Endothelial cell of umbilical vein (primary cell): Measurements from ENCODE around the gene CACNA2D1. TPM values are rescaled to one million over a fixed set of nuclear protein-coding genes. Genes with fewer than 3 reads are reported as not detected.

ENCODE experiments used
- BruUV-seq: library from RNA; stranded (reverse); fragments of 400-500 nt; replicated peaks from 2 replicates; lab custom pipeline; 2021; lab: Mats Ljungman, UMichigan
- CTCF ChIA-PET: fragments of 300-600, 350-600 bp; sonication (Branson Sonifier 250); formaldehyde crosslinking; loops from one replicate; lab custom pipeline; 2021; ENCODE audit warnings: antibody characterized with exemption, inconsistent platforms; lab: Charles Lee
- POLR2A ChIA-PET: fragments of 300-600, 350-600 bp; sonication (Branson Sonifier 250); formaldehyde crosslinking; loops from one replicate; lab custom pipeline; 2021; ENCODE audit warnings: antibody characterized with exemption, inconsistent platforms; lab: Charles Lee
- DNase-seq: peaks from one replicate; pipeline ENCODE4 v3.0.0-alpha.2; 2011; ENCODE audit warnings: low read depth, low spot score
- FAIRE-seq: peaks from 2 replicates; lab custom pipeline; 2011; peaks lifted over from hg19 to GRCh38; lab: Jason Lieb, UNC
- H2AFZ ChIP-seq: 2 replicates; pipeline ENCODE4 v1.6.0; 2012; ENCODE audit warnings: low read depth, low read length, control low read depth, inconsistent platforms
- H3K27ac ChIP-seq: 2 replicates; pipeline ENCODE4 v1.5.1; 2011; ENCODE audit warnings: low read depth, mild to moderate bottlenecking, control low read depth, low read length, moderate library complexity; ENCODE audit not compliant: insufficient read depth
- H3K27me3 ChIP-seq, 2 experiments: 2 replicates each; pipeline versions ENCODE4 v1.6.0 to v1.6.1; 2011; ENCODE audit warnings: low read length in 2 of 2, mixed read lengths in 1 of 2; ENCODE audit not compliant: control insufficient read depth in 2 of 2, insufficient read depth in 2 of 2
- H3K36me3 ChIP-seq, 2 experiments: 2 replicates in 1 of 2; 3 replicates in 1 of 2; pipeline ENCODE4 v1.5.1; 2011; ENCODE audit warnings: low read length in 2 of 2, mild to moderate bottlenecking in 1 of 2, moderate library complexity in 1 of 2; ENCODE audit not compliant: control insufficient read depth in 2 of 2, insufficient read depth in 2 of 2; ENCODE audit errors: extremely low read depth in 1 of 2
- H3K4me1 ChIP-seq: 3 replicates; pipeline ENCODE4 v1.5.1; 2011; ENCODE audit warnings: mild to moderate bottlenecking, low read length; ENCODE audit not compliant: control insufficient read depth, insufficient read depth; ENCODE audit errors: extremely low read depth
- H3K4me2 ChIP-seq: 2 replicates; pipeline ENCODE4 v1.6.1; 2011; ENCODE audit warnings: low read length, control low read depth, mixed read lengths; ENCODE audit not compliant: insufficient read depth
- H3K4me3 ChIP-seq, 3 experiments: fragments of 200-600 bp in 1 of 3; sonication (generic), shearing (Covaris generic) in 1 of 3; replicated peaks in 1 of 3; 2 replicates each; pipeline ENCODE4 v1.5.1; 2011 to 2016; ENCODE audit warnings: control low read depth in 3 of 3, low read length in 3 of 3, mild to moderate bottlenecking in 2 of 3, inconsistent platforms in 1 of 3, low read depth in 1 of 3, moderate library complexity in 1 of 3; ENCODE audit not compliant: insufficient read depth in 1 of 3
- H3K79me2 ChIP-seq: 2 replicates; pipeline ENCODE4 v1.6.0; 2012; ENCODE audit warnings: low read length, inconsistent platforms; ENCODE audit not compliant: control insufficient read depth, insufficient read depth
- H3K9ac ChIP-seq: replicated peaks from 2 replicates; pipeline ENCODE3; 2011; ENCODE audit warnings: low read length, control low read depth; ENCODE audit not compliant: insufficient read depth; ENCODE audit errors: extremely low read depth
- H3K9me1 ChIP-seq: replicated peaks from 3 replicates; pipeline ENCODE4 v1.6.0; 2011; ENCODE audit warnings: mild to moderate bottlenecking, low read length; ENCODE audit not compliant: control insufficient read depth, insufficient read depth; ENCODE audit errors: extremely low read depth
- H3K9me3 ChIP-seq: replicated peaks from 2 replicates; pipeline ENCODE4 v1.5.1; 2012; ENCODE audit warnings: low read length, inconsistent platforms; ENCODE audit not compliant: control insufficient read depth, insufficient read depth
- H4K20me1 ChIP-seq: replicated peaks from 2 replicates; pipeline ENCODE3; 2011; ENCODE audit warnings: mild to moderate bottlenecking, low read length; ENCODE audit not compliant: control insufficient read depth, insufficient read depth; ENCODE audit errors: extremely low read depth
- EZH2 ChIP-seq: IDR thresholded peaks from 2 replicates; pipeline ENCODE4 v1.6.1; 2012; ENCODE audit warnings: borderline replicate concordance, low read depth, mild to moderate bottlenecking, moderate library complexity, low read length, inconsistent platforms; ENCODE audit not compliant: severe bottlenecking
- FOS ChIP-seq: IDR thresholded peaks from 2 replicates; pipeline ENCODE4 v1.6.1; 2011; ENCODE audit warnings: mild to moderate bottlenecking, low read length, moderate library complexity, borderline replicate concordance; ENCODE audit not compliant: insufficient read depth
- GATA2 ChIP-seq: IDR thresholded peaks from 2 replicates; pipeline ENCODE4 v1.7.0; 2011; ENCODE audit warnings: low read depth, mild to moderate bottlenecking, moderate library complexity, mixed read lengths, low read length; ENCODE audit not compliant: insufficient read length, insufficient read depth
- JUN ChIP-seq: IDR thresholded peaks from 2 replicates; pipeline ENCODE4 v1.6.1; 2011; ENCODE audit warnings: borderline replicate concordance, low read depth; ENCODE audit not compliant: insufficient read length, insufficient read depth
- MYC ChIP-seq: IDR thresholded peaks from one replicate; pipeline ENCODE4 v1.6.1; 2011; ENCODE audit warnings: mild to moderate bottlenecking, low read depth, low read length
- POLR2A ChIP-seq: IDR thresholded peaks from 2 replicates; pipeline ENCODE4 v1.6.1; 2012; ENCODE audit warnings: low read depth, mild to moderate bottlenecking, control low read depth, low read length
- POLR2AphosphoS5 ChIP-seq: IDR thresholded peaks from 2 replicates; pipeline ENCODE4 v1.6.1; 2012; ENCODE audit warnings: low read depth, mild to moderate bottlenecking, control low read depth, low read length, moderate library complexity; ENCODE audit not compliant: insufficient read depth
- dilution Hi-C: fragments of 300-500 bp; cut with MboI; formaldehyde crosslinking; loops from one replicate; pipeline ENCODE4 v1.15.0; 2019; ENCODE audit warnings: low sequenced_read_pairs; ENCODE audit not compliant: extremely low pct_ligation_motif_present
- intact Hi-C: fragments of 100-400 bp; cut with micrococcal nuclease; formaldehyde crosslinking; loops from one replicate; pipeline ENCODE4 v1.10.0; 2022
- polyA plus RNA-seq, 4 experiments: library from polyadenylated mRNA; depleted of rRNA in 3 of 4; stranded (reverse) in 3 of 4; unstranded in 1 of 4; fragments of >200 nt; gene quantifications; 2 replicates each; pipeline versions ENCODE4 v1.2.1 to v1.2.3, GENCODE V29; 2011 to 2012; ENCODE audit warnings: missing spikeins in 1 of 4
- total RNA-seq: library from RNA; stranded (reverse); gene quantifications from 2 replicates; pipeline ENCODE4 v1.2.3, GENCODE V29; 2021
- TF ChIP-seq, protein P1 (sequence below): IDR thresholded peaks from 2 replicates; pipeline ENCODE4 v1.6.1; 2011; ENCODE audit not compliant: insufficient read depth, insufficient read length
- TF ChIP-seq, protein P2 (sequence below), 2 donors: IDR thresholded peaks; 1 replicate in 1 of 2; 2 replicates in 1 of 2; pipeline ENCODE4 v1.5.1; 2011; ENCODE audit warnings: low read length in 2 of 2, mild to moderate bottlenecking in 2 of 2, moderate library complexity in 2 of 2, control low read depth in 1 of 2, inconsistent platforms in 1 of 2, low read depth in 1 of 2; ENCODE audit not compliant: insufficient read depth in 1 of 2; ENCODE audit errors: extremely low read depth in 1 of 2

The CACNA2D1 gene
- total and polyA plus RNA-seq, 2 donors (not counting 3 experiments of a cell fraction or from before 2014, with no cell fraction given), result 4.1 to 38.6 TPM

- FAIRE-seq (peak; percentile 12), DNase-seq (no peak)
- Histone ChIP-seq H3K9me1 (no peaks in the 10 kb centered on the region), H3K4me1 (no peaks in the 10 kb centered on the region), H3K27ac (no peak overlapping the region), H4K20me1 (no peaks in the 10 kb centered on the region), H3K9ac (no peak overlapping the region), H3K27me3 (no peaks in the 10 kb centered on the region), H3K79me2 (no peaks in the 10 kb centered on the region), H3K36me3 (no peaks in the 10 kb centered on the region), H2AFZ (no peak overlapping the region), H3K4me2 (no peak overlapping the region), H3K9me3 (no peaks in the 10 kb centered on the region), H3K4me3 (no peak overlapping the region)
- TF ChIP-seq POLR2A (no peak), FOS (no peak), EZH2 (no peak), POLR2AphosphoS5 (no peak), JUN (no peak), GATA2 (no peak), MYC (no peak)
- TF ChIP-seq, protein P1, sequence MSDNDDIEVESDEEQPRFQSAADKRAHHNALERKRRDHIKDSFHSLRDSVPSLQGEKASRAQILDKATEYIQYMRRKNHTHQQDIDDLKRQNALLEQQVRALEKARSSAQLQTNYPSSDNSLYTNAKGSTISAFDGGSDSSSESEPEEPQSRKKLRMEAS, result no peak
- dilution Hi-C loops (no loop called here), intact Hi-C loops (no loop called here)
- ChIA-PET CTCF (interaction anchor here (0.7 to 1.4 kb wide), 2 partner anchors 13 to 234 kb away, joined by 4 to 5 read pairs; no protein-coding TSS in a partner anchor), POLR2A (no interaction called here)
- no TSS peak for BruUV-seq
Measured at GRCh38 chr7:82468435-82468834, 24.9 kb upstream of the CACNA2D1 start.

- dilution Hi-C loops, result no loop called here
Measured at GRCh38 chr7:82467020-82467419, 23.4 kb upstream of the CACNA2D1 start.

More at GRCh38 chr7:82467020-82467419, 23.4 kb upstream of the CACNA2D1 start:
- H3K9me1 ChIP-seq, result no peaks in the 10 kb centered on the region
- H3K9ac ChIP-seq, result no peak overlapping the region
- H3K27me3 ChIP-seq, result no peaks in the 10 kb centered on the region
- no peaks in the 10 kb centered on the region for H4K20me1 ChIP-seq
- CTCF ChIA-PET, result interaction anchor here (0.9 to 1.4 kb wide), 2 partner anchors 12 to 15 kb away, joined by 3 read pairs; no protein-coding TSS in a partner anchor
- no peak for DNase-seq
- H2AFZ ChIP-seq, result no peak overlapping the region
- no peak overlapping the region for H3K27ac ChIP-seq
- no peaks in the 10 kb centered on the region for H3K4me1 ChIP-seq
- no peaks in the 10 kb centered on the region for H3K79me2 ChIP-seq
- TF ChIP-seq, protein P1, result no peak
- no peak for TF ChIP-seq MYC
- no peak for TF ChIP-seq EZH2
- TF ChIP-seq, protein P2, sequence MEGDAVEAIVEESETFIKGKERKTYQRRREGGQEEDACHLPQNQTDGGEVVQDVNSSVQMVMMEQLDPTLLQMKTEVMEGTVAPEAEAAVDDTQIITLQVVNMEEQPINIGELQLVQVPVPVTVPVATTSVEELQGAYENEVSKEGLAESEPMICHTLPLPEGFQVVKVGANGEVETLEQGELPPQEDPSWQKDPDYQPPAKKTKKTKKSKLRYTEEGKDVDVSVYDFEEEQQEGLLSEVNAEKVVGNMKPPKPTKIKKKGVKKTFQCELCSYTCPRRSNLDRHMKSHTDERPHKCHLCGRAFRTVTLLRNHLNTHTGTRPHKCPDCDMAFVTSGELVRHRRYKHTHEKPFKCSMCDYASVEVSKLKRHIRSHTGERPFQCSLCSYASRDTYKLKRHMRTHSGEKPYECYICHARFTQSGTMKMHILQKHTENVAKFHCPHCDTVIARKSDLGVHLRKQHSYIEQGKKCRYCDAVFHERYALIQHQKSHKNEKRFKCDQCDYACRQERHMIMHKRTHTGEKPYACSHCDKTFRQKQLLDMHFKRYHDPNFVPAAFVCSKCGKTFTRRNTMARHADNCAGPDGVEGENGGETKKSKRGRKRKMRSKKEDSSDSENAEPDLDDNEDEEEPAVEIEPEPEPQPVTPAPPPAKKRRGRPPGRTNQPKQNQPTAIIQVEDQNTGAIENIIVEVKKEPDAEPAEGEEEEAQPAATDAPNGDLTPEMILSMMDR (IDR thresholded peaks at IDR 0.05; ENCODE audit: extremely low read depth in 1 of 2, insufficient read depth in 1 of 2, low read depth in 1 of 2, low read length in 2 of 2), result no peak
- POLR2A ChIA-PET, result no interaction called here
- H3K36me3 ChIP-seq, result no peaks in the 10 kb centered on the region
- H3K4me3 ChIP-seq, result no peak overlapping the region
- no peak for FAIRE-seq
- no TSS peak for BruUV-seq
- H3K9me3 ChIP-seq, result no peaks in the 10 kb centered on the region
- intact Hi-C loops, result no loop called here
- H3K4me2 ChIP-seq, result no peak overlapping the region
